Lung (tissue), 16 donors: ENCODE data around the gene DEPP1. TPM values are rescaled to one million over a fixed set of nuclear protein-coding genes. Genes with fewer than 3 reads are reported as not detected.
A peak's percentile ranks its signal among the peaks of the same experiment; 100 is the strongest.
"Not testable (repeated sequence)": the region's sequence is repeated elsewhere in the genome, so short reads cannot be mapped to it uniquely, and the experiment has no call there.

Experiments
- ATAC-seq: fragments of 200-7000 bp; cut with Tn5 transposase; one replicate; pipeline ENCODE4 v1.9.1; 2020; ENCODE audit warnings: moderate number of reproducible peaks; ENCODE audit not compliant: insufficient read depth, low FRiP score
- DNase-seq, 3 donors: peaks; one replicate each; pipeline ENCODE4 v3.0.0-alpha.2; 2013 to 2017
- H3K27ac ChIP-seq, 2 donors: one replicate each; pipeline ENCODE4 v1.5.1; 2013; ENCODE audit warnings: mild to moderate bottlenecking in 2 of 2, moderate library complexity in 2 of 2, control low read depth in 1 of 2, inconsistent platforms in 1 of 2, low read depth in 1 of 2, low read length in 1 of 2
- H3K27me3 ChIP-seq, 3 donors: one replicate each; pipeline ENCODE4 v1.5.1; 2013; ENCODE audit warnings: low read length in 2 of 3; ENCODE audit not compliant: control insufficient read depth in 3 of 3, insufficient read depth in 3 of 3
- H3K36me3 ChIP-seq, 4 donors: one replicate each; pipeline ENCODE4 v1.5.1; 2013; ENCODE audit warnings: low read length in 4 of 4, mild to moderate bottlenecking in 1 of 4, moderate library complexity in 1 of 4; ENCODE audit not compliant: control insufficient read depth in 4 of 4, insufficient read depth in 4 of 4
- H3K4me1 ChIP-seq, 5 donors: one replicate each; pipeline ENCODE4 v1.5.1; 2013; ENCODE audit warnings: low read length in 5 of 5, mild to moderate bottlenecking in 2 of 5, moderate library complexity in 1 of 5; ENCODE audit not compliant: control insufficient read depth in 5 of 5, insufficient read depth in 5 of 5
- H3K4me3 ChIP-seq: one replicate; pipeline ENCODE4 v1.5.1; 2013; ENCODE audit warnings: mild to moderate bottlenecking, control low read depth, moderate library complexity
- H3K9ac ChIP-seq, 2 donors: one replicate each; pipeline ENCODE4 v1.5.1; 2013; ENCODE audit warnings: low read length in 2 of 2, control low read depth in 1 of 2; ENCODE audit not compliant: insufficient read depth in 1 of 2
- H3K9me3 ChIP-seq, 4 donors: one replicate each; pipeline ENCODE4 v1.5.1; 2013; ENCODE audit warnings: low read length in 3 of 4, mild to moderate bottlenecking in 1 of 4, moderate library complexity in 1 of 4; ENCODE audit not compliant: control insufficient read depth in 4 of 4, insufficient read depth in 3 of 4
- WGBS, 2 donors: extraction: QIAGEN DNeasy Blood & Tissue Kit; methylation state at CpG; one replicate each; pipeline ENCODE4 v1.1.7; 2013; 5-methylcytosine and 5-hydroxymethylcytosine counted together
- long read RNA-seq, 5 donors: transcript quantifications; one replicate each; lab custom pipeline, GENCODE V29; 2026
- polyA plus RNA-seq, 2 donors: library from polyadenylated mRNA; stranded (reverse); fragments of 200-250 nt; gene quantifications; one replicate each; pipeline ENCODE4 v1.2.1, GENCODE V29; 2013
- total RNA-seq, 2 donors: library from RNA; depleted of rRNA in 1 of 2; stranded (reverse); fragments of >200 nt in 1 of 2; gene quantifications; one replicate each; pipeline ENCODE4 v1.2.1, GENCODE V29; 2014 to 2021
- TF ChIP-seq, protein P1 (sequence below): IDR thresholded peaks from 2 replicates; pipeline ENCODE4 v1.5.1; 2012; ENCODE audit warnings: mild to moderate bottlenecking; ENCODE audit errors: control extremely low read depth, extremely low read depth
- donor health status: control.
- donor health status: control.
- donor health status: Bipolar disorder and iron deficiency.
- donor health status: healthy.
- donor health status: DM: yes; HTN: yes; CAD: no.

Gene DEPP1
- total RNA-seq (100 to 1,000 TPM in 1 of 2 donors, 10 to 100 TPM in 1; 37.0 to 149 TPM), polyA plus RNA-seq (10 to 100 TPM; 48.3 to 91.9 TPM)
- long read RNA-seq, donor 1, transcript DEPP1-201 (2 exons, 2,120 nt): major isoform, 12 of 12 reads
- long read RNA-seq, donor 1, partial matches to known transcripts: 0 of 12 reads
- long read RNA-seq, donor 1, other reads (novel, unspliced or antisense): 0 of 12 reads
- long read RNA-seq, donor 2, transcript DEPP1-201 (2 exons, 2,120 nt): major isoform, 6 of 6 reads
- long read RNA-seq, donor 2, partial matches to known transcripts: 0 of 6 reads
- long read RNA-seq, donor 2, other reads (novel, unspliced or antisense): 0 of 6 reads
- long read RNA-seq, donor 3, transcript DEPP1-201 (2 exons, 2,120 nt): major isoform, 14 of 14 reads
- long read RNA-seq, donor 3, partial matches to known transcripts: 0 of 14 reads
- long read RNA-seq, donor 3, other reads (novel, unspliced or antisense): 0 of 14 reads
- long read RNA-seq, donor 4, partial matches to known transcripts: 0 of 3 reads
- long read RNA-seq, donor 4, other reads (novel, unspliced or antisense): 0 of 3 reads
- long read RNA-seq, donor 5, transcript DEPP1-201 (2 exons, 2,120 nt): major isoform, 19 of 19 reads
- long read RNA-seq, donor 5, partial matches to known transcripts: 0 of 19 reads
- long read RNA-seq, donor 5, other reads (novel, unspliced or antisense): 0 of 19 reads

GRCh38 chr10:44978570-44979280, at the start of gene DEPP1:
Gene DEPP1 (minus strand): TSS chr10:44978809. CDS start chr10:44978030, 779 bp downstream.
- peak within 1 kb of the TSS; percentile 28 to 63 for H3K9ac ChIP-seq
- WGBS, 2 donors: 14 to 15% methylated on average over 12 of the region's 12 CpGs
- peaks cover 0 to 2% (median 0%) of the 10 kb centered on the region in 4 donors for H3K36me3 ChIP-seq
- TF ChIP-seq, protein P1, sequence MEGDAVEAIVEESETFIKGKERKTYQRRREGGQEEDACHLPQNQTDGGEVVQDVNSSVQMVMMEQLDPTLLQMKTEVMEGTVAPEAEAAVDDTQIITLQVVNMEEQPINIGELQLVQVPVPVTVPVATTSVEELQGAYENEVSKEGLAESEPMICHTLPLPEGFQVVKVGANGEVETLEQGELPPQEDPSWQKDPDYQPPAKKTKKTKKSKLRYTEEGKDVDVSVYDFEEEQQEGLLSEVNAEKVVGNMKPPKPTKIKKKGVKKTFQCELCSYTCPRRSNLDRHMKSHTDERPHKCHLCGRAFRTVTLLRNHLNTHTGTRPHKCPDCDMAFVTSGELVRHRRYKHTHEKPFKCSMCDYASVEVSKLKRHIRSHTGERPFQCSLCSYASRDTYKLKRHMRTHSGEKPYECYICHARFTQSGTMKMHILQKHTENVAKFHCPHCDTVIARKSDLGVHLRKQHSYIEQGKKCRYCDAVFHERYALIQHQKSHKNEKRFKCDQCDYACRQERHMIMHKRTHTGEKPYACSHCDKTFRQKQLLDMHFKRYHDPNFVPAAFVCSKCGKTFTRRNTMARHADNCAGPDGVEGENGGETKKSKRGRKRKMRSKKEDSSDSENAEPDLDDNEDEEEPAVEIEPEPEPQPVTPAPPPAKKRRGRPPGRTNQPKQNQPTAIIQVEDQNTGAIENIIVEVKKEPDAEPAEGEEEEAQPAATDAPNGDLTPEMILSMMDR: peak; percentile 2
- DNase-seq (peak; percentile 89 to 96 (median 90)), ATAC-seq (peak; percentile 61)
- no peaks in the 10 kb centered on the region for H3K27me3 ChIP-seq
- peaks cover 0 to 55% (median 46%) of the 10 kb centered on the region in 5 donors for H3K4me1 ChIP-seq
- H3K27ac ChIP-seq: peak within 1 kb of the TSS; percentile 87 to 95
- peak within 1 kb of the TSS; percentile 67 for H3K4me3 ChIP-seq
- H3K9me3 ChIP-seq: no peaks in the 10 kb centered on the region

GRCh38 chr10:45023426-45023825, 44.8 kb upstream of the DEPP1 start:
- Histone ChIP-seq H3K27ac (no peak overlapping the region), H3K27me3 (no peaks in the 10 kb centered on the region), H3K4me1 (no peaks in the 10 kb centered on the region), H3K9me3 (peaks cover 0 to 3% (median 2%) of the 10 kb centered on the region in 4 donors), H3K9ac (no peak overlapping the region), H3K36me3 (no peaks in the 10 kb centered on the region), H3K4me3 (no peak overlapping the region)
- WGBS, 2 donors: 93 to 98% methylated on average over 2 of the region's 2 CpGs
- TF ChIP-seq, protein P1: no peak
- ATAC-seq (no peak), DNase-seq (no peak)

GRCh38 chr10:45015590-45015989, 37.0 kb upstream of the DEPP1 start:
- no peaks in the 10 kb centered on the region for H3K9me3 ChIP-seq
- peaks cover 0 to 4% (median 0%) of the 10 kb centered on the region in 5 donors for H3K4me1 ChIP-seq
- DNase-seq (no peak), ATAC-seq (no peak)
- no peaks in the 10 kb centered on the region for H3K27me3 ChIP-seq
- H3K4me3 ChIP-seq: no peak overlapping the region
- H3K36me3 ChIP-seq: no peaks in the 10 kb centered on the region
- no peak overlapping the region for H3K9ac ChIP-seq
- TF ChIP-seq, protein P1: no peak
- WGBS, 2 donors: 43 to 64% methylated on average over 2 of the region's 2 CpGs
- no peak overlapping the region for H3K27ac ChIP-seq

DNA sequence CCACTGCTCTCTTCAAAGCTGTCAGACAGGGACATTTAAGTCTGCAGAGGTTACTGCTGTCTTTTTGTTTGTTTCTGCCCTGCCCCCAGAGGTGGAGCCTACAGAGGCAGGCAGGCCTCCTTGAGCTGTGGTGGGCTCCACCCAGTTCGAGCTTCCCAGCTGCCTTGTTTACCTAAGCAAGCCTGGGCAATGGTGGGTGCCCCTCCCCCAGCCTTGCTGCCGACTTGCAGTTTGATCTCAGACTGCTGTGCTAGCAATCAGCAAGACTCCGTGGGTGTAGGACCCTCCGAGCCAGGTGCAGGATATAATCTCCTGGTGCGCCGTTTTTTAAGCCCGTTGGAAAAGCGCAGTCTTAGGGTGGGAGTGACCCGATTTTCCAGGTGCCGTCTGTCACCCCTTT, 35.9 kb upstream of the DEPP1 start:
- H3K4me3 ChIP-seq, DNase-seq: not testable (repeated sequence)

More for the DNA sequence above, 35.9 kb upstream of the DEPP1 start:
- not testable (repeated sequence) for H3K9ac ChIP-seq, H3K36me3 ChIP-seq, H3K9me3 ChIP-seq, H3K4me1 ChIP-seq, H3K27ac ChIP-seq, ATAC-seq, H3K27me3 ChIP-seq
- WGBS, 2 donors: 84 to 87% methylated on average over 9 to 10 of the region's 10 CpGs
